ENCODE data around the gene MAP2K1. TPM values are rescaled to one million over a fixed set of nuclear protein-coding genes. Genes with fewer than 3 reads are reported as not detected.
"Not testable (repeated sequence)": the region's sequence is repeated elsewhere in the genome, so short reads cannot be mapped to it uniquely, and the experiment has no call there.

The MAP2K1 gene
- total RNA-seq, 2 donors from 2014 or later, result 73.7 to 81.2 TPM

GRCh38 chr15:66356359-66357236 lies 30.1 kb upstream of the MAP2K1 start, which contains the start of gene TIPIN:
Gene TIPIN (minus strand): TSS chr15:66356685. CDS start chr15:66352947, 3,738 bp downstream.
- peak within 1 kb of the TSS; percentile 91 for H3K4me3 Mint-ChIP-seq
- peak within 1 kb of the TSS; percentile 98 for H3K27ac Mint-ChIP-seq

GRCh38 chr15:66359740-66360139 lies 27.0 kb upstream of the MAP2K1 start:
- Histone ChIP-seq H3K9me3 (ENCODE audit: control insufficient read depth, low read length) (no peaks in the 10 kb centered on the region), H3K4me1 (ENCODE audit: control insufficient read depth, insufficient read depth, low read length) (no peaks in the 10 kb centered on the region), H3K9ac (ENCODE audit: extremely low read depth, low read length, poor library complexity, severe bottlenecking) (no peak overlapping the region), H3K27me3 (ENCODE audit: control insufficient read depth, insufficient read depth, low read length, poor library complexity, severe bottlenecking) (no peaks in the 10 kb centered on the region), H3K27ac (ENCODE audit: low read depth, low read length) (no peak overlapping the region), H3K4me3 (ENCODE audit: low read length) (no peak overlapping the region), H3K36me3 (ENCODE audit: control insufficient read depth, insufficient read depth, low read length) (no peaks in the 10 kb centered on the region)
- DNase-seq, result no peak
- H3K27me3 Mint-ChIP-seq (ENCODE audit: insufficient read depth), result no peaks in the 10 kb centered on the region
- 84 to 88% methylated on average over 3 to 7 of the region's 7 CpGs for WGBS, 2 experiments (ENCODE audit: insufficient coverage in 1 of 2, insufficient read length in 1 of 2)
- H3K27ac Mint-ChIP-seq, result peak overlapping the region; percentile 75
- H3K9me3 Mint-ChIP-seq, result no peaks in the 10 kb centered on the region
- peaks cover 6% of the 10 kb centered on the region for H3K4me1 Mint-ChIP-seq
- TF ChIP-seq CTCF (conservative IDR thresholded peaks at IDR 0.05), result no peak
- H3K36me3 Mint-ChIP-seq (ENCODE audit: low read depth), result no peaks in the 10 kb centered on the region
- H3K4me3 Mint-ChIP-seq, result no peak overlapping the region

More at GRCh38 chr15:66356359-66357236, 30.1 kb upstream of the MAP2K1 start, which contains the start of gene TIPIN:
- H3K27me3 Mint-ChIP-seq (ENCODE audit: insufficient read depth), result no peaks in the 10 kb centered on the region
- H3K4me3 ChIP-seq (ENCODE audit: low read length), result peak within 1 kb of the TSS; percentile 95
- 12 to 19% methylated on average over 27 to 47 of the region's 51 CpGs for WGBS, 2 experiments (ENCODE audit: insufficient coverage in 1 of 2, insufficient read length in 1 of 2)
- DNase-seq, result peak; percentile 98
- peaks cover 9% of the 10 kb centered on the region for H3K36me3 ChIP-seq (ENCODE audit: control insufficient read depth, insufficient read depth, low read length)
- no peaks in the 10 kb centered on the region for H3K9me3 ChIP-seq (ENCODE audit: control insufficient read depth, low read length)
- H3K9ac ChIP-seq (ENCODE audit: extremely low read depth, low read length, poor library complexity, severe bottlenecking), result peak within 1 kb of the TSS; percentile 87
- H3K4me1 ChIP-seq (ENCODE audit: control insufficient read depth, insufficient read depth, low read length), result no peaks in the 10 kb centered on the region
- H3K27ac ChIP-seq (ENCODE audit: low read depth, low read length), result peak within 1 kb of the TSS; percentile 19
- no peaks in the 10 kb centered on the region for H3K27me3 ChIP-seq (ENCODE audit: control insufficient read depth, insufficient read depth, low read length, poor library complexity, severe bottlenecking)
- no peaks in the 10 kb centered on the region for H3K9me3 Mint-ChIP-seq
- TF ChIP-seq CTCF (conservative IDR thresholded peaks at IDR 0.05), result no peak
- peaks cover 6% of the 10 kb centered on the region for H3K4me1 Mint-ChIP-seq
- H3K36me3 Mint-ChIP-seq (ENCODE audit: low read depth), result peaks cover 16% of the 10 kb centered on the region

GRCh38 chr15:66361745-66362460 lies 24.8 kb upstream of the MAP2K1 start:
- H3K27ac Mint-ChIP-seq; H3K9ac ChIP-seq (ENCODE audit: extremely low read depth, low read length, poor library complexity, severe bottlenecking); H3K27ac ChIP-seq (ENCODE audit: low read depth, low read length); H3K4me3 ChIP-seq (ENCODE audit: low read length); H3K9me3 ChIP-seq (ENCODE audit: control insufficient read depth, low read length); H3K4me1 Mint-ChIP-seq; H3K9me3 Mint-ChIP-seq; H3K27me3 Mint-ChIP-seq (ENCODE audit: insufficient read depth); DNase-seq; H3K4me3 Mint-ChIP-seq; H3K36me3 ChIP-seq (ENCODE audit: control insufficient read depth, insufficient read depth, low read length); H3K4me1 ChIP-seq (ENCODE audit: control insufficient read depth, insufficient read depth, low read length); H3K27me3 ChIP-seq (ENCODE audit: control insufficient read depth, insufficient read depth, low read length, poor library complexity, severe bottlenecking); H3K36me3 Mint-ChIP-seq (ENCODE audit: low read depth): not testable (repeated sequence)
- 76 to 96% methylated on average over 10 to 12 of the region's 15 CpGs for WGBS, 2 experiments (ENCODE audit: insufficient coverage in 1 of 2, insufficient read length in 1 of 2)
